Measurements from ENCODE around the gene HOXD10.

Gene HOXD10

DNA sequence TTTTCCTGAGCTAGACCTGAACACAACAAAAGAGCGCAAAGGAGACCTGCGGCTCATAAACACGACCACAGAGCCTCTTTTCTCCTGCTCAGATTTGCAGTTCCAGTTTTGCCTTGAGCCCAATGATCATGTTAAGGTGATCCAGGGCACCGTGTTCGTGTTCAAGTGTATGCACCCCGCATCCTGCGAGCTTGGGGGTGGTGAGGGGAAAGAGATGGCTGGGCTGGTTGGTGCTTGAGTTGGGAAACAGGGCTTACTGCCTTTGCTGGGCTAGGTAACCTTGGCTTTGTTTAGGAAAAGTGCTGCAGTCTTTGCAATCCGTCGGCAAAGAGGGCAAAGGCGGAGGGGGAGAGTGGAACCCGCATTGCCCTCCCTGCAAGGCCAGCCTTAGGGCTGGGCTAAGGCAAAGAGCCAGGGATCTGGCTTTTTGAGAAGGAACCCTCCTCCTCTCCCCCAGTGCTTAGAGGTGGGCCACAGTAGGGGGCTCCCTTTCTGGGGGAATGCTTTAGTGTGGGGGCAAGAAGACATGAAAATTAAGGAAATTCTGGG, 1.3 kb downstream of the HOXD10 start:
- no peak overlapping the region for H3K27ac ChIP-seq
- no peak for DNase-seq (ENCODE audit: low read depth, low spot score)

DNA sequence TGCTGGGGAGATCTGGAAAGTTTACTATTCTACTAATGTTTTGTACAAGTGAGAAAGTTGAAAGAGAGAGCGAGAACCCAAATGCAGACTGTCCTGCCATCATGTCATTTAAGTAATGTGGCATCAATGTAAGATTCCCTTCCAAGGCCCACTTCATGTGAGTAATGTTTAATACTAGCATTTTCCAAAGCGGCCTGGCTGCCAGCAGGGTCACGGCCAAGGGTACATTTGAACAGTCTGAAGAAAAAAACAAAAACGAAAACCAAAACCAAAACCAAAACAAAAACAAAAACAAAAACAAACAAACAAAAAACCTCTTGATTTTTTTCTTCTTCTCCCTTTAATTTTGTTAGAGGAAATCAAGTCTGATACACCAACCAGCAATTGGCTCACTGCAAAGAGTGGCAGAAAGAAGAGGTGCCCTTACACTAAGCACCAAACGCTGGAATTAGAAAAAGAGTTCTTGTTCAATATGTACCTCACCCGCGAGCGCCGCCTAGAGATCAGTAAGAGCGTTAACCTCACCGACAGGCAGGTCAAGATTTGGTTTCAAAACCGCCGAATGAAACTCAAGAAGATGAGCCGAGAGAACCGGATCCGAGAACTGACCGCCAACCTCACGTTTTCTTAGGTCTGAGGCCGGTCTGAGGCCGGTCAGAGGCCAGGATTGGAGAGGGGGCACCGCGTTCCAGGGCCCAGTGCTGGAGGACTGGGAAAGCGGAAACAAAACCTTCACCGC, 2.2 kb downstream of the HOXD10 start:
- no peak overlapping the region for H3K27ac ChIP-seq
- no peak for DNase-seq (ENCODE audit: low read depth, low spot score)

DNA sequence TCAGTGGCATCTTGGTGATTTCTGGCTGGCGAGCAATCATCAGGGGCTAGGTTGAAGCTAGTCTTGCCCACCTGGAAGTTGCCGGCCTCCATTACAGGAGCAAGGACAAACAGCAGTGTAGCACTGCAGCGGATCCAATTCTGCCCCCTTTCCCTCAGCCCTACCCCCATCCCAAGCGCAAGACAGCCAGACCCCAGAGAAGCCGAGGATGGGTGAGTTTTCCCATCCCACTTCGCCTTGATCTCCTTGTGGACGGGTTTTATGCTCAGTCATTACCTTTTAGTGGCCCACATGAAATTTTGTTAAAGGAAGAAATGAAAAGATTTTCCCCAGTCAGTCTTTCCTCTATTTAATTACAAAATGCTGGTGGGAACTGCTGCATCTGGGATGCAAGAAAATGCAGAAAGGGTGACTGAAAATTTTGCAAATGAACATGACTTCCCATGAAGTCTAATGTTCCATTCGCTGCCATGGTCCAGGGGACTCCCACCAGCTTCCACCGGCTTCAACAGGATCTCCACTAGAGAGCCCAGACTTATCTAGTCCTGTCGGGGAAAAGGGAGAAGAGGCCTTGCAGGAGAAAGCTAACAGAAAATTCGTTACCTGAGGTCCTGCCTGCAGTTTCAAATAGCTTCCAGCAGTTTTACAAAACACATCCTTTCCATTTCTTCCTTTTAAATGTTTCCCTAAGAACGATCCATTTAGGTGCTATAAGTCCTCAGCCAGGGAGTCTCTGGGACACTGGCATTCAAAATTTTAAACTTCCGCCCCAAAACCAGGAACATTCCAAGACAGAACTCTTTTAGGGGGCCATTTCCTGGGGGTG, 4.0 kb downstream of the HOXD10 start:
- H3K27ac ChIP-seq: no peak overlapping the region
- DNase-seq (ENCODE audit: low read depth, low spot score): no peak

DNA sequence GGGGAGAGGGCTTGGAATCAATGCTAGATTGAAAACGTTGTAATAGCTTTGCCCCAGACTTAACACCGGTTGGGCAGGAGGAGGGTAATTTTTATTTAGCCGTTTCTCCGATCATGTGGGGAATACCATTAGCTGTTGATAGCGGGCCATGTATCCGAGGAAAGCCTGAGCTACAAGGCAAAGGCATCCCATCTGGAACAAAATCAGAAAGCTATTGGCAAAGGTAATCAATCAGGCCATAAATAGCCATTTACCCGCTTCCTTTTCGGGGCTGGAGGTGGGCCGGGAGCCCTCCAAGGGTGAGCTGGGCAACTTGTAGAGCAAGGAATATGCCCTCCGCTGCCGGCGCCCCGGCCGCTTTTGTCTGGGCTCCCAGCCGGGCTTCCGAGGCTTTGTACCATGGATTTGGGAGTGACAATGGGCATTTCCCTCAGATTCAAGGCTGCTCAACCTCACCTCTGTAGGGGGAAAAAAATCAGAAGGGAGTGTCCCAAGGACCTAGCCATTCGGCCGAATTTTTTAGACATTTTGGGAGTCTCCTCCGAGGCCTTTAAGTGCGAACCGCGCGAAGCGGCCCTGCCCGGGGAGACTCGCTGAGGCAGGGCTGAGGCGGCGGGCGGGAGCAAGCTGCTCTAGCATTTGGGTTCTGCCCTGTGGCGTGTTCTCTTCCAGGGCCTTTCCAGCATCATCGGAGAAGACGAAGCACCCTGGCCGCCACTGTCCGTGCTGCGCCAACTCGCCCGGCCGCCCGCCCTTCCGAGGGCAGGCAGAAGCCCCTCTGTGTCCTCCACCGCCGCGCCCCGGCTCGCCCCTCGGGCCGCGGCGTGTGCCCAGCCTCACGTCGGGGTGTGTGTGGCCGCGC, 4.8 kb downstream of the HOXD10 start:
- DNase-seq (ENCODE audit: low read depth, low spot score): no peak
- H3K27ac ChIP-seq: no peak overlapping the region

DNA sequence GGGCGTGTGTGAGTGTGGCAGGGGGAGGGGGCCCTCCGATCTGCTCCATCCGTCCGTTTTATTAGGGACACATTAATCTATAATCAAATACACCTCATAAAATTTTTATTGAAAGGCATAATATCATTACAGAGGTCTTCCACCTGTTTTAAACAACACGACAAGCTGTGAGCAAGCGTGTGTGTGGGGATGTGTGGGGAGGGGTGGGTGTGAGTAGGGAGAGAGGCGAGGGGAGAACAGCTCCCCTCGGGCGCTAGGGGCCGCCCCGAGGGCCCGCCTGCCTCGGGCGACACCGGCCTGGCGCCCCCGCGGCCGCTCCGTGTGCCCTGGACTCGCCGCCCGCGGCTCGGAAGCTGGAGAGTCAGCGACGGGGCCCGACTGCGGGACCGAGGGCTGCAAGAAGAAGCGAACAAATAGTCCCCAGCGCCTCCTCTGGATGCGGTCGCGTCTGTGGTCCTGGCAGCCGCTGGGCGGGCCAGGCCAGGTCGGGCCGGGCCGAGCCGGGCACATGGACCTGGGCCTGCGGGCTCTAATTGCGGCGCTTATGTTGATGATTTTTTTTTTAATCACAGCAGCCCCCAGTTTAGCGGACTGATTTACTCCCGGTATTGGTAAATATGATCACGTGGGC, 5.6 kb downstream of the HOXD10 start:
- no peak overlapping the region for H3K27ac ChIP-seq
- no peak for DNase-seq (ENCODE audit: low read depth, low spot score)

DNA sequence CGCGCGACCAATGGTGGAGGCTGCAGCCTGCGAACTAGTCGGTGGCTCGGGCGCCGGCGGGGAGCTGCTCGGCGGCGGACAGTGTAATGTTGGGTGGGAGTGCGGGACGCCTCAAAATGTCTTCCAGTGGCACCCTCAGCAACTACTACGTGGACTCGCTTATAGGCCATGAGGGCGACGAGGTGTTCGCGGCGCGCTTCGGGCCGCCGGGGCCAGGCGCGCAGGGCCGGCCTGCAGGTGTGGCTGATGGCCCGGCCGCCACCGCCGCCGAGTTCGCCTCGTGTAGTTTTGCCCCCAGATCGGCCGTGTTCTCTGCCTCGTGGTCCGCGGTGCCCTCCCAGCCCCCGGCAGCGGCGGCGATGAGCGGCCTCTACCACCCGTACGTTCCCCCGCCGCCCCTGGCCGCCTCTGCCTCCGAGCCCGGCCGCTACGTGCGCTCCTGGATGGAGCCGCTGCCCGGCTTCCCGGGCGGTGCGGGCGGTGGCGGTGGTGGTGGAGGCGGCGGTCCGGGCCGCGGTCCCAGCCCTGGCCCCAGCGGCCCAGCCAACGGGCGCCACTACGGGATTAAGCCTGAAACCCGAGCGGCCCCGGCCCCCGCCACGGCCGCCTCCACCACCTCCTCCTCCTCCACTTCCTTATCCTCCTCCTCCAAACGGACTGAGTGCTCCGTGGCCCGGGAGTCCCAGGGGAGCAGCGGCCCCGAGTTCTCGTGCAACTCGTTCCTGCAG, 6.3 kb downstream of the HOXD10 start, which contains the start of gene HOXD9:
TSS of gene HOXD9 (plus strand) at position 37 of the 728 bp plus-strand sequence. CDS start at position 87, 50 bp downstream.
- DNase-seq (ENCODE audit: low read depth, low spot score): no peak
- no peak within 1 kb of the TSS for H3K27ac ChIP-seq

DNA sequence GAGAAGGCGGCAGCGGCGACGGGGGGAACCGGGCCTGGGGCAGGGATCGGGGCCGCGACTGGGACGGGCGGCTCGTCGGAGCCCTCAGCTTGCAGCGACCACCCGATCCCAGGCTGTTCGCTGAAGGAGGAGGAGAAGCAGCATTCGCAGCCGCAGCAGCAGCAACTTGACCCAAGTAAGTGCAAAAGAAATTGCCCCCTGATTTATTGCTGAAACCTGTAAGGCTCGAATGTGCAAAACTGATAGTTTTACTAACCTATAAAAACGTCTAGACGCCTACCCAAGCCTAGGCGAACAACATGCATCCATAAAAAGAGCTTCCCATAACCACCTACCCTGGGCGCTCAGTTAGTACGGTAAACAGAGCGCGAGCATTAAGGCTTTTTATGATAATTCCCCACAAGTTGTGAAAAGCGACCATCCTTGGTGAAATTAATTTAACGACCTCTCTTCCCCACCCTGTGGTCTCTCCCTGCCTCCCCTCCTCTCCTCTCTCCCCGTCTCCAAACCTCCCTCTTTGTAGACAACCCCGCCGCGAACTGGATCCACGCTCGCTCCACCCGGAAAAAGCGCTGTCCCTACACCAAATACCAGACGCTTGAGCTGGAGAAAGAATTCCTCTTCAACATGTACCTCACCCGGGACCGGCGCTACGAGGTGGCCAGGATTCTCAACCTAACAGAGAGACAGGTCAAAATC, 7.0 kb downstream of the HOXD10 start:
- H3K27ac ChIP-seq: no peak overlapping the region
- DNase-seq (ENCODE audit: low read depth, low spot score): no peak

DNA sequence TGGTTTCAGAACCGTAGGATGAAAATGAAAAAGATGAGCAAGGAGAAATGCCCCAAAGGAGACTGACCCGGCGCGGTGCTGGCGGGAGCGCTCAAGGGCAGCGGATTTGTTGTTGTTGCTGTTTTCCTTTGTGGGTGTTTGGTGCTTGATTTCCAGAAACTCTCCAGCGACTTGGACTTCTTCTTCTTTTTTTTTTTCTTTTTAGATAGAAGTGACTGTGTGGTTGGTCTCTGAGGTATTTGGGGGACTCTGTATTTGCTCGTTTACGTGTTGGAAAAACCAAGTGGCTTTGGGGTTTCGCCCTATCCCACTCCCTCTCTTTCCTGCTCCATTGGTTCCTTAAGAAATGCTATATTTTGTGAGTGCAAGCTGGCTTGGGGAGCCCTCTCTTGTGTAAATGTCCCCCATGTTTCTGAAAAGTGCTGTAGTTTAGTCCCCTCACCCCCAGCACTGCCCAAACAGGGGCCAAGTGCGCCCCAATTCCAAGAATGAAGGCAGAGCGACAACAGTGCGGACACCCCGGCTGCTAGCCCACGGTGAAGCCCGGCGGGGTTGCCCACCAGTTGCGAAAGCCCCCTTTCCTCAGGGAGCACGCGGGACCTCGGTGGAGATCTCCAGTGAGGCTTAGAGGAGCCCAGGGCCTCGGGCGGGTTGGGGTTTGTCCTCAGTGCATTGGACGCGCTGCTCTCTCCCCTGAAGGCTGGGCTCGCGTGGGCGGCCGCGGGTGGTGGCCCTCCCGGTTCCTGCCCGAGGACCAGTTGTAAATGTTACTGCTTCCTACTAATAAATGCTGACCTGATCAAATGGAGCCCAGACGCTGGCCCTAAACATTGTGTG, 7.8 kb downstream of the HOXD10 start:
- no peak for DNase-seq (ENCODE audit: low read depth, low spot score)
- H3K27ac ChIP-seq: no peak overlapping the region

DNA sequence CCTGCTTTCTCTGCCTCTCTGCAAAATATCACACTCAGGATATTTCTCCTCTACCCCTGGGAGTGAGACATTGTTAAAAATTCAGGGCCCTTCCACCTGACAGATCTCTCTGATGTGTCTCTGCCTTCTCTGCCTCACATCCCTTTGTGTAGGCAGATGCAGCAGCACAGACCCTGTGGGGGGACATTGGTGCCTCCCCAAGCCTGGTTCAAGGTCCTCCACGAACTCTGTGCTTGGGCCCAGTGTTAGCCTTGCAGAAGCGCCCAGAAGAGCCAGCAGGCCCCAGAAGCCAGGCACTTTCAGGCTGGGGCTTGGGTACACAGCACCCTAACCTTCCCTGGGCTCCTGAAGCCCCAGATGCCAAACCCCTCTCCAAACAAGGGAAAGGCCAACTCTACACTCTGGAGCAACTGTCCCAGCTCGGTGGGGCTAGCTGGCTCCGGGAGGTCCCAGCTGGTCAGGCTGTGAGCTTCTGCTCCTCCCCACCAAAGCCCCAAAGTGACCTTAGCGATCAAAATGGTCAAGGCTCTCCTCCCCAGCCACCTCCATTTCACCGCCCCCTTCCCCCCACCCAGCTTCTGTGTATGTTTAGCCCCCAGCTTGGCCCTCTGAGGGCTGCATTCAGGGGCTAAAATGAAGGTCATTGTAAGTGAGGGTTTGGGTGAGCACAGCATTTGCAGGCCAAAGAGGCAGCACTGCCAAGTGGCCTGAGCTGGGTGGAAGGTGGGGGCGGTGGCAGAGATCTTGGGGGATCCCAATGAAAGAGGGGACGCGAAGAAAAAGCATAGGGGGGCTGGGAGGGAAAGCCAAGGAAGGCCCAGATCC, 8.6 kb downstream of the HOXD10 start:
- no peak overlapping the region for H3K27ac ChIP-seq
- no peak for DNase-seq (ENCODE audit: low read depth, low spot score)

DNA sequence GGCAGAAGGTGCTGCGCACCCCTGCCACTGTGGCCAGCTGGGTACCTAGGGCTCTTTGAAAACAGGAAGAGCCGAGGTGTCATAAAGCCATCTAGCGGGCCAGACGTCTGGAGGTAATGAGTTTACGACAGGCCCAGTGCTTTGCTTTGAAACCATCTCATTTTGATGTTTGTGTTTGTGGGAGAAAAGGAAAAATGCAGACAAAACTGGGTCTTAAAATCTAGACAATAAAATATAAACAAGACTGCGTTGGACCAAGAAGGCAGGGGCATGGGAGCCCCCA, 9.1 kb downstream of the HOXD10 start:
- H3K27ac ChIP-seq: no peak overlapping the region

DNA sequence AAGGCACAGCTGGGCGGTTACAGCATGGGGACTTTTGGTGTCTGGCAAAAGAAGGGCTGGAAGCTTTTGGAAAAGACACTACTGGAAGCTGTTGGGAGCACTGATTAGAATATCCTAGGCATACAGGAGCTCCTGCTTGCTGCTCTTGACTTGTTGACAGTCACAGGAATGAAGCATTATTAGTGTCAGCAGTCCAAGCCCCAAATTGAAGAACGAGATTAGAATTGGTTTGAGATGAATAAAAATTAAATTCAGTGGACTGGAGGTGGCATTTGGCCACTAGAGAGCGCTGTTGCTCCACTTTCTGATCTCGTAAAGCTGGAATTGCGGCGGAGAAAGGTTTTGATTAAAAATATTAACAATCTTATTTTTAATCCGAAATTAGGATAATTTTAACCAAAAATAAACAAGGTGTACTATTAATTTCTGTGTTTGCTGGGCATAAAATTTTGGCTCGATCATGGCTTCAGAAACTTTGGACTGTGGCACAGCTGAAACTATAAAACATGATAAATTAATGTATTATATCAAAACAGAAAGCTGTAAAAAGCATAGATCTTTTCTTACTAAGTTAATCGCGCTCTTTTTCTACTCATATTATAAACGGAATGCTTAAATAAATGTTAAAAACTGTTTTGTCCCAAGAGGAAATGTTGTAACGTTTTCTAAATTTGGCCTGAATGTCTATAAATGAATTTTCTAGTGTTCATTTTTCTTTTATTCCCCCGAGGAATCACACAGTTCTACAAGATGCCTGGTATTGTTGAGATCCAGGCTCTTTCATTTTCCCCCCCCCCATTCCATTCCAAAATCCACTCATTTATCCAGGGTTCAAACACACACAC, 10.6 kb downstream of the HOXD10 start:
- DNase-seq (ENCODE audit: low read depth, low spot score): no peak
- H3K27ac ChIP-seq: no peak overlapping the region

More for the DNA sequence above, 9.1 kb downstream of the HOXD10 start:
- DNase-seq (ENCODE audit: low read depth, low spot score): no peak

DNA sequence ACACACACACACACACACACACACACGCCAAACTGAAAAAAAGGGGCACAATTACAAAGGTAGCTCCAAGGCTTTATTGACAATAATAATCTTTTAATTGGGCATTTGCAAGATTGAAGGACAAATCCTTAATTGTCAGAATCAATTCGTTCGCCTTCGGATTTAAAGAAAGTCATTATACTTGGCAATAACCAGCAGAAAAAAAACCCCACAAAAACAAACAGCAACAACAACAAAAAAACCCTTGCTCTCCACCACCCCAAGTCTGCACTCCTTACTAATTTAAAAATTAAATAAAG, 11.1 kb downstream of the HOXD10 start:
- no peak overlapping the region for H3K27ac ChIP-seq

DNA sequence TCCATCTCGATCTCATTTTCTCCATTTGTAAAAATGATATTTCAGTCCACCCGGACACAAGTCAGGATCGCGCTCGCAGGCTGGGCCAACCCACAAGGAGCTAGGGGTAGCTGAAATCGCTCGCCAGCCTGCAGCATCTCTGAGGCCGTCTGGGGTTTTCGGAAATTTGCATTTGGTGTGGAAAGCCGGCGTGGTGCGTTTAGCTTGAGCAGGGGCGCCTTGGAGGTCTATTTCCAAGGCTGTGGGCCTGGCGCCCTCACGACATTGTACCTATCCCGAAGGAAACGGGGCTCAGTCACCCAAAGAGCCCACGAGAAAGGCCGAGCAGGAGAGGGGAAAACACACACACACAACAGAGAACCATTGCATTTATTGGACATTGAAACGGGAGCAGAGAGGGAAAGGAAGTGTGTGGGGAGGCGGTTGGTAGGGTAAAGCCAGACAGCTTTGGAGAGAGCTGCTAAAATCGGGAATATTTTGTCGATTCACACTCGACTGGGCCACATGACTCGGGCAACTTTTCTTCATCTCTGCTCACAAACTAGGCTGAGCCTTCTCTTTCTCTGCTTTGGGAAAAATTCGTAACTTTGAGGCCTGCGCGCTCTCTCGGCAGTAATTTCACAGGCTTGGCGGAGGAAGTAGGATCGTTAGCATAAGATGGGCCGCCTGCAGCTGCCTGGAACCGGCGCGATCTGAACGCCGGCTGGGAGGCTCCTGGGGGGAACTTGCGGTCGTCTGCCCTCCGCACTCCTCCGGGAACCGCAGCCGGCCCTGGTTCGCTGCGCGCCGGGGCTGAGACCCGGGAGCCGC, 11.8 kb downstream of the HOXD10 start:
- H3K27ac ChIP-seq: no peak overlapping the region
- no peak for DNase-seq (ENCODE audit: low read depth, low spot score)

More for the DNA sequence above, 11.1 kb downstream of the HOXD10 start:
- DNase-seq (ENCODE audit: low read depth, low spot score): no peak

DNA sequence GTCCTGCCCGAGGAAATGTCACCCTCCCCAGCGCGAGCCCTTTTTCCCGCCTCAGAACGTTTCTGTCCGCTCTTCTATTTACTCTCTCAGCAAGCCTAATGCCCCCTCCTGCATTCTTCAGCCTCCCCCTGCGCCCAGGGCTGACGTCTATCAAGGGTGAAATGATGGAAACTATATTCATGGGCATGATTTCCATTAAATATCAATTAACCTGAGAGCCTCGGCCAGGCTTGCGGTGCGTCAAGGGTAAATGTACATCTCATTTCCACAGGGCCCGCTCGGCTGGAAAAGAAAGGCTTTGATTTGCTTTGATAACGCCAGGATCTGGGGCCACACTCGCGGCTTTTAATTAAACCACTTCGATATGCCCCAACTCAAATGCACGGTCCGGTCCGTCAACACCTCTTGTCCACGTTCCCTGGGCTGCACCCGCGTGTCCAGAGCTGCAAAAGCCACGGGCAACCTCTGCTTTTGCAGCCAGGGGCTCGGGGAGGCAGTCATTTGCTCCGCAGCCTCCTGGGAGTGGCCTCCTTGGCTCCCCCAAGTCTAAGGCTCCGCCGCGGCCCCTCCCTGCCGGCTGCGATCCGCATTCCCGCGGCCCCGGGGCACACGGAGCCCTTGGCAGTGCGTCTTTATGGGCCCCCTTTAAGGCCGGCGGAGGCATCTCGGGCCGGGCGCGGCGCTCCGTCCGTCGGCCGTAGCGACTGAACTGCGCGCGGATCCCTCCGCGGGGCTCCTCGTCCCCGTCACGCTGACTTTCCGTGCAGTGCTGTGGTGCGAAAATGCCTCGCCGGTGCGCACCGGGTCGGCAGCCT, 12.6 kb downstream of the HOXD10 start, which contains the start of gene HOXD8:
TSS of gene HOXD8 (plus strand) at position 724 of the 815 bp plus-strand sequence. CDS start 662 bp downstream, outside the sequence.
- DNase-seq (ENCODE audit: low read depth, low spot score): no peak
- peak within 1 kb of the TSS; percentile 74 for H3K27ac ChIP-seq

DNA sequence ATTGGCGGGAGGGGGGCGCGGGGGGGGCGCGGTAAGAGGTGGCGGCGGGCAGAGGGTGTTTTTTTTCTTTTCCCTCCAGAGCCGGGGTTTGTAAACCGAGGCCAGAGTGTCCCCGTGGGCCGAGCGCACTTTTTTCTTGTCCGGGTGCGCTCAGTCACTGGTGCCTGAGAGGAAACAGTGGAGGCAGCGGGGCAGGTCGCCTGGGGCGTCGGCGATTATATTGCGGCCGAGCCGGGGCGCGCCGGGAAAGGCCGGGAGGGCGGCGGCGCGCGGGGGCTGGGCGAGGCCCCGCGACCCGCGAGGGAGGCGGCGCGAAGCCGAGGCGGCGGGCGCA, 13.2 kb downstream of the HOXD10 start:
- DNase-seq (ENCODE audit: low read depth, low spot score): no peak
- peak overlapping the region; percentile 74 for H3K27ac ChIP-seq
